ENCODE measurements around the gene INSRR. TPM values are rescaled to one million over a fixed set of nuclear protein-coding genes. Genes with fewer than 3 reads are reported as not detected.

The INSRR gene
- total and polyA plus RNA-seq, 2 of the 4 experiments (the other 2 are of a cell fraction): not detected

GRCh38 chr1:156859523-156860112, 701 bp upstream of the INSRR start (continued):
- no peak for TF ChIP-seq RAD21 (IDR thresholded peaks at IDR 0.05; ENCODE audit: low read length)

DNA sequence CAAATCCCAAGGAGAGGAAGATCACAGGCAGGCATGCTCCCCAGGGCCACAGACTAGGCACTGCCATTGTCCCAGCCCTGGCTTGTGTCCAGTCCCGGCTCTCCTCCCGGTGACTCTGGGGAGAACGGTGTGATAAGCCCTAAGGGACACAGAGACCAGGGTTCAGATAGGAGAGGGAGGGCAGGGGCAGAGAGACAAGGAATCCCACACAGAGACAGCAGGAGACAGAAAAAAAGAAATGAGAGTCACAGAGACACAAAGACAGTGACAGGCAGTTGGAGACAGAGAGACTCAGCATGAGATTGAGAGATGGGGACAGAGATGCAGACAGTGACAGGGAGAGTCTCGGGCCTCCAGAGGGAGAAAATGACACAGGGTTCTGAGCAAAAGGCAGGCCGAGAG, 361 bp downstream of the INSRR start:
- Histone ChIP-seq H2BK5ac (ENCODE audit: low read depth, low read length, poor library complexity, severe bottlenecking) (no peak overlapping the region), H3K79me1 (ENCODE audit: low read depth in 1 of 2, low read length in 2 of 2) (no peaks in the 10 kb centered on the region), H3K36me3 (ENCODE audit: control insufficient read depth, insufficient read depth, low read length) (no peaks in the 10 kb centered on the region), H3K14ac (replicated peaks; ENCODE audit: low read depth, low read length) (no peak overlapping the region), H3K9me3 (ENCODE audit: control insufficient read depth, insufficient read depth, low read length) (no peaks in the 10 kb centered on the region; the same call in 1 of the 2 replicates), H3K23ac (ENCODE audit: low read depth, low read length) (no peak overlapping the region; the same call in 1 of the 2 replicates), H3K9me1 (ENCODE audit: insufficient read depth, low read length) (no peaks in the 10 kb centered on the region), H3K4ac (ENCODE audit: low read depth, low read length) (no peak overlapping the region), H3K4me2 (ENCODE audit: low read depth, low read length) (no peak overlapping the region), H2AK5ac (ENCODE audit: low read depth, low read length) (no peak overlapping the region), H3K56ac (ENCODE audit: extremely low read depth, insufficient read depth, low read length) (no peak overlapping the region), H2AK9ac (replicated peaks; ENCODE audit: low read depth, low read length, poor library complexity) (no peak overlapping the region), H4K8ac (ENCODE audit: low read depth in 2 of 2, low read length in 2 of 2) (no peak overlapping the region), H2AFZ (replicated peaks; ENCODE audit: low read length, poor library complexity) (peak overlapping the region; percentile 10), H3K18ac (ENCODE audit: low read depth, low read length) (no peak overlapping the region), H4K5ac (ENCODE audit: low read depth, low read length) (no peak overlapping the region), H2BK120ac (ENCODE audit: low read depth, low read length) (no peak overlapping the region), H2BK15ac (ENCODE audit: low read depth, low read length) (no peak overlapping the region), H4K20me1 (ENCODE audit: insufficient read depth, low read length) (0 out of 2 replicates have a peak, but pooled peaks cover 5% of the 10 kb centered on the region), H2BK20ac (ENCODE audit: low read depth, low read length) (no peak overlapping the region), H3K4me1 (ENCODE audit: control insufficient read depth, insufficient read depth, low read length) (peaks cover 4% of the 10 kb centered on the region; the same call in 1 of the 2 replicates), H4K91ac (ENCODE audit: insufficient read depth, low read depth, low read length) (no peak overlapping the region), H3K27me3 (ENCODE audit: control insufficient read depth, insufficient read depth, low read length) (peaks cover 85% of the 10 kb centered on the region), H3K27ac (ENCODE audit: insufficient read depth, low read length) (no peak overlapping the region), H3K9ac (ENCODE audit: low read depth, low read length) (no peak overlapping the region), H3K4me3 (ENCODE audit: insufficient read depth, low read depth, low read length) (no peak overlapping the region)
- 38% methylated on average over 3 of the region's 5 CpGs; no CpG with 5 or more reads in 1 of the 2 experiments for WGBS, 2 experiments (ENCODE audit: extremely low coverage in 2 of 2, insufficient read length in 1 of 2)
- no peak for DNase-seq
- dilution Hi-C loops (cut with HindIII; ENCODE audit: low sequenced_read_pairs, unreplicated experiment) (no loop called here), intact Hi-C loops (cut with micrococcal nuclease) (no loop called here), in situ Hi-C loops (cut with MboI; ENCODE audit: low sequenced_read_pairs) (no loop called here)
- ChIA-PET POLR2A (ENCODE audit: unreplicated experiment) (no interaction called here), CTCF (interaction anchor here (1.0 to 1.5 kb wide), 5 partner anchors 20 to 169 kb away, joined by 3 to 4 read pairs (median 3); no protein-coding TSS in a partner anchor)
- BruUV-seq (replicated peaks): no TSS peak
- no peak for ATAC-seq (ENCODE audit: low read depth)
- TF ChIP-seq BHLHE40 (IDR thresholded peaks at IDR 0.05; ENCODE audit: low read depth, low read length) (no peak), SMC3 (IDR thresholded peaks at IDR 0.05; ENCODE audit: low read depth, low read length) (no peak), CHD1 (IDR thresholded peaks at IDR 0.05; ENCODE audit: low read depth, low read length) (no peak), MAFK (IDR thresholded peaks at IDR 0.05; ENCODE audit: low read depth, low read length) (no peak), RFX5 (IDR thresholded peaks at IDR 0.05; ENCODE audit: low read depth, low read length) (no peak), RAD21 (IDR thresholded peaks at IDR 0.05; ENCODE audit: low read length) (no peak), POLR2A (IDR thresholded peaks at IDR 0.05; ENCODE audit: low read depth, low read length) (no peak), MAZ (IDR thresholded peaks at IDR 0.05; ENCODE audit: borderline replicate concordance, low read depth, low read length) (no peak), ELK1 (IDR thresholded peaks at IDR 0.05; ENCODE audit: borderline replicate concordance, low read depth, low read length) (no peak), FOS (IDR thresholded peaks at IDR 0.05; ENCODE audit: low read depth, low read length) (no peak), MXI1 (IDR thresholded peaks at IDR 0.05; ENCODE audit: borderline replicate concordance, low read depth, low read length) (no peak), RCOR1 (IDR thresholded peaks at IDR 0.05; ENCODE audit: insufficient replicate concordance, low read length) (no peak), CEBPB (IDR thresholded peaks at IDR 0.05; ENCODE audit: low read depth, low read length) (no peak), NFE2L2 (IDR thresholded peaks at IDR 0.05; ENCODE audit: low read depth, low read length) (no peak)
- TF ChIP-seq, protein P1, sequence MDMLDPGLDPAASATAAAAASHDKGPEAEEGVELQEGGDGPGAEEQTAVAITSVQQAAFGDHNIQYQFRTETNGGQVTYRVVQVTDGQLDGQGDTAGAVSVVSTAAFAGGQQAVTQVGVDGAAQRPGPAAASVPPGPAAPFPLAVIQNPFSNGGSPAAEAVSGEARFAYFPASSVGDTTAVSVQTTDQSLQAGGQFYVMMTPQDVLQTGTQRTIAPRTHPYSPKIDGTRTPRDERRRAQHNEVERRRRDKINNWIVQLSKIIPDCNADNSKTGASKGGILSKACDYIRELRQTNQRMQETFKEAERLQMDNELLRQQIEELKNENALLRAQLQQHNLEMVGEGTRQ (IDR thresholded peaks at IDR 0.05; ENCODE audit: low read depth, low read length): no peak

Measured in IMR-90 (cell line).